K562 (cell line): ENCODE measurements around the gene CAMK2G. TPM values are rescaled to one million over a fixed set of nuclear protein-coding genes. Genes with fewer than 3 reads are reported as not detected.

Experiments
- ATF7 ChIP-seq: fragments of 450-650 bp; IDR thresholded peaks from 2 replicates; pipeline ENCODE4 v1.7.1; 2014; ENCODE audit warnings: mild to moderate bottlenecking, moderate library complexity
- BMI1 ChIP-seq: fragments of 150-350 bp; IDR thresholded peaks from 2 replicates; pipeline ENCODE4 v1.6.1; 2014; ENCODE audit warnings: low read length
- BRF1 ChIP-seq: IDR thresholded peaks from 3 replicates; pipeline ENCODE4 v1.6.1; 2011; ENCODE audit warnings: borderline replicate concordance, mild to moderate bottlenecking; ENCODE audit not compliant: insufficient read length; ENCODE audit errors: extremely low read depth
- CREBBP ChIP-seq: IDR thresholded peaks from one replicate; pipeline ENCODE4 v1.6.1; 2012; ENCODE audit warnings: low read depth, mild to moderate bottlenecking, control low read depth, inconsistent platforms, low read length
- CUX1 ChIP-seq: fragments of 200-800 bp; sonication (Bioruptor generic); IDR thresholded peaks from 2 replicates; pipeline ENCODE4 v1.6.1; 2016; ENCODE audit warnings: missing genetic modification characterization, missing compliant biosample characterization
- FOSL1 ChIP-seq: fragments of 200-800 bp; sonication (Bioruptor generic); conservative IDR thresholded peaks from 2 replicates; pipeline ENCODE4 v1.6.1; 2016; ENCODE audit warnings: missing genetic modification characterization, missing compliant biosample characterization
- FOXA1 ChIP-seq: fragments of 450-650 bp; IDR thresholded peaks from 2 replicates; pipeline ENCODE4 v1.6.1; 2016; ENCODE audit warnings: mild to moderate bottlenecking, borderline replicate concordance
- NFIC ChIP-seq: fragments of 450-650 bp; IDR thresholded peaks from 2 replicates; pipeline ENCODE4 v1.6.1; 2017; ENCODE audit warnings: mild to moderate bottlenecking, inconsistent platforms
- PBX2 ChIP-seq, 2 experiments: IDR thresholded peaks in 1 of 2; conservative IDR thresholded peaks in 1 of 2; 2 replicates each; pipeline ENCODE4 v1.6.1; 2016; ENCODE audit warnings: low read depth in 2 of 2, mild to moderate bottlenecking in 1 of 2, missing compliant biosample characterization in 1 of 2, missing genetic modification characterization in 1 of 2, moderate library complexity in 1 of 2
- SNAPC5 ChIP-seq: fragments of 250-450 bp; sonication (Bioruptor Pico); IDR thresholded peaks from 2 replicates; pipeline ENCODE4 v1.8.0; 2021; ENCODE audit warnings: moderate library complexity, mild to moderate bottlenecking, inconsistent platforms
- WHSC1 ChIP-seq: IDR thresholded peaks from one replicate; pipeline ENCODE4 v1.6.1; 2012; ENCODE audit warnings: low read length, control low read depth, inconsistent platforms
- ZNF282 ChIP-seq: sonication (generic); formaldehyde crosslinking; IDR thresholded peaks from 2 replicates; pipeline ENCODE4 v1.8.1; 2023; ENCODE audit warnings: missing genetic modification reagents
- ZNF561 ChIP-seq: fragments of 450-650 bp; formaldehyde crosslinking; conservative IDR thresholded peaks from 2 replicates; pipeline ENCODE4 v1.4.0; 2020; ENCODE audit warnings: mild to moderate bottlenecking, moderate library complexity
- ZNF76 ChIP-seq: fragments of 250-450 bp; sonication (Bioruptor Pico); IDR thresholded peaks from 2 replicates; pipeline ENCODE4 v1.4.0; 2020; ENCODE audit warnings: mild to moderate bottlenecking, moderate library complexity, borderline replicate concordance
- ZZZ3 ChIP-seq: fragments of 450-650 bp; IDR thresholded peaks from 2 replicates; pipeline ENCODE4 v1.6.1; 2016; ENCODE audit warnings: antibody characterized with exemption, mild to moderate bottlenecking, moderate library complexity
- polyA plus RNA-seq, 8 experiments: library from polyadenylated mRNA; depleted of rRNA in 4 of 8; stranded (reverse) in 5 of 8; unstranded in 3 of 8; fragments of >200 nt; fragmentation: Nextera tagmentation in 2 of 8; fragmentation: Illumina TruSeq in 1 of 8; extraction: Ambion mirVana in 2 of 8; extraction: Trizol in 1 of 8; gene quantifications; 2 replicates each; pipeline versions ENCODE4 v1.2.1 to v1.2.3, GENCODE V29; 2011 to 2014; ENCODE audit warnings: inconsistent platforms in 1 of 8, missing spikeins in 1 of 8
- total RNA-seq, 7 experiments: library from RNA; depleted of rRNA in 6 of 7; stranded (reverse); fragments of >200 nt in 6 of 7; fragmentation: Illumina TruSeq in 2 of 7; extraction: Trizol in 2 of 7; gene quantifications; 2 replicates each; pipeline versions ENCODE4 v1.2.1 to v1.2.3, GENCODE V29; 2011 to 2021; ENCODE audit warnings: low replicate concordance in 1 of 7
- TF ChIP-seq, protein P1 (sequence below): sonication (generic); formaldehyde crosslinking; IDR thresholded peaks from 2 replicates; pipeline ENCODE4 v1.9.0; 2022; ENCODE audit warnings: mild to moderate bottlenecking, missing genetic modification reagents
- TF ChIP-seq, protein P2 (sequence below): conservative IDR thresholded peaks from 2 replicates; pipeline ENCODE4 v1.6.1; 2011; ENCODE audit warnings: low read depth, mild to moderate bottlenecking, low read length; ENCODE audit not compliant: control insufficient read depth

CAMK2G gene
- total and polyA plus RNA-seq, 9 of the 15 experiments (the other 6 are each of a cell fraction or from before 2014, with no cell fraction given): 9.0 to 37.9 (median 32.6) TPM

GRCh38 chr10:73781879-73782748, 92.2 kb downstream of the CAMK2G start, which contains the start of gene CHCHD1 (continued):
- no peak for TF ChIP-seq PBX2 (CRISPR knock-in tag; IDR thresholded peaks at IDR 0.05; ENCODE audit: low read depth)
- TF ChIP-seq PBX2 (tag; conservative IDR thresholded peaks at IDR 0.05; ENCODE audit: low read depth): no peak
- TF ChIP-seq, protein P1, sequence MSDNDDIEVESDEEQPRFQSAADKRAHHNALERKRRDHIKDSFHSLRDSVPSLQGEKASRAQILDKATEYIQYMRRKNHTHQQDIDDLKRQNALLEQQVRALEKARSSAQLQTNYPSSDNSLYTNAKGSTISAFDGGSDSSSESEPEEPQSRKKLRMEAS (CRISPR knock-in tag): peak; percentile 84
- TF ChIP-seq ATF7: peak; percentile 82
- no peak for TF ChIP-seq ZNF282 (CRISPR knock-in tag)
- TF ChIP-seq BRF1: no peak
- no peak for TF ChIP-seq ZNF561 (CRISPR knock-in tag)
- TF ChIP-seq CUX1 (CRISPR knock-in tag): no peak
- peak; percentile 18; the same call in 1 of the 2 replicates for TF ChIP-seq ZNF76 (CRISPR knock-in tag)
- TF ChIP-seq FOSL1 (tag): 0 out of 2 replicates have a peak, but pooled peaks have one; percentile 33
- TF ChIP-seq ZZZ3: no peak
- no peak for TF ChIP-seq CREBBP
- TF ChIP-seq BMI1: no peak
- TF ChIP-seq SNAPC5: no peak
- no peak for TF ChIP-seq FOXA1
- TF ChIP-seq, protein P2, sequence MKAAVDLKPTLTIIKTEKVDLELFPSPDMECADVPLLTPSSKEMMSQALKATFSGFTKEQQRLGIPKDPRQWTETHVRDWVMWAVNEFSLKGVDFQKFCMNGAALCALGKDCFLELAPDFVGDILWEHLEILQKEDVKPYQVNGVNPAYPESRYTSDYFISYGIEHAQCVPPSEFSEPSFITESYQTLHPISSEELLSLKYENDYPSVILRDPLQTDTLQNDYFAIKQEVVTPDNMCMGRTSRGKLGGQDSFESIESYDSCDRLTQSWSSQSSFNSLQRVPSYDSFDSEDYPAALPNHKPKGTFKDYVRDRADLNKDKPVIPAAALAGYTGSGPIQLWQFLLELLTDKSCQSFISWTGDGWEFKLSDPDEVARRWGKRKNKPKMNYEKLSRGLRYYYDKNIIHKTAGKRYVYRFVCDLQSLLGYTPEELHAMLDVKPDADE: peak; percentile 55; the same call in 1 of the 2 replicates
- no peak for TF ChIP-seq WHSC1
- TF ChIP-seq NFIC: peak; percentile 58
